GM19328 (cell line): ENCODE measurements around the gene ZNF23.

Source experiments
- ATAC-seq: cut with Tn5 transposase; IDR thresholded peaks from one replicate; pipeline ENCODE4 v1.9.1; 2021; ENCODE audit warnings: mild to moderate bottlenecking, moderate library complexity; ENCODE audit not compliant: unreplicated experiment

The ZNF23 gene

GRCh38 chr16:71428385-71428784, 33.7 kb downstream of the ZNF23 start:
- no peak for ATAC-seq

- no peak for ATAC-seq
Measured at GRCh38 chr16:71426880-71427615, 35.0 kb downstream of the ZNF23 start.

- no peak for ATAC-seq
Measured at GRCh38 chr16:71426069-71426879, 35.8 kb downstream of the ZNF23 start.

- no peak for ATAC-seq
Measured at GRCh38 chr16:71425746-71426068, 36.3 kb downstream of the ZNF23 start.

GRCh38 chr16:71424626-71425025, 37.4 kb downstream of the ZNF23 start:
- ATAC-seq = no peak

GRCh38 chr16:71423865-71424264, 38.2 kb downstream of the ZNF23 start:
- no peak for ATAC-seq

GRCh38 chr16:71423016-71423415, 39.0 kb downstream of the ZNF23 start:
- no peak for ATAC-seq

GRCh38 chr16:71421911-71422310, 40.1 kb downstream of the ZNF23 start:
- no peak for ATAC-seq

- ATAC-seq = no peak
Measured at GRCh38 chr16:71414038-71414437, 48.0 kb downstream of the ZNF23 start.

- ATAC-seq = no peak
Measured at GRCh38 chr16:71413341-71413740, 48.7 kb downstream of the ZNF23 start.

GRCh38 chr16:71412270-71413160, 49.5 kb downstream of the ZNF23 start:
- no peak for ATAC-seq

GRCh38 chr16:71410146-71410545, 51.9 kb downstream of the ZNF23 start:
- ATAC-seq = no peak

- ATAC-seq = no peak
Measured at GRCh38 chr16:71409011-71409775, 52.9 kb downstream of the ZNF23 start.

GRCh38 chr16:71408536-71408935, 53.5 kb downstream of the ZNF23 start:
- no peak for ATAC-seq

- no peak for ATAC-seq
Measured at GRCh38 chr16:71407731-71408130, 54.3 kb downstream of the ZNF23 start.

- no peak for ATAC-seq
Measured at GRCh38 chr16:71406724-71407123, 55.3 kb downstream of the ZNF23 start.

- ATAC-seq = no peak
Measured at GRCh38 chr16:71406316-71406715, 55.7 kb downstream of the ZNF23 start.

- ATAC-seq = no peak
Measured at GRCh38 chr16:71404364-71404763, 57.7 kb downstream of the ZNF23 start.

GRCh38 chr16:71402674-71403073, 59.4 kb downstream of the ZNF23 start:
- ATAC-seq = no peak

- no peak for ATAC-seq
Measured at GRCh38 chr16:71402007-71402406, 60.0 kb downstream of the ZNF23 start.
